GM18907 (cell line): Measurements from ENCODE around the gene CCDC85C.

Source experiments
- ATAC-seq: cut with Tn5 transposase; IDR thresholded peaks from one replicate; pipeline ENCODE4 v1.9.1; 2021; ENCODE audit warnings: mild to moderate bottlenecking, moderate library complexity; ENCODE audit not compliant: unreplicated experiment

The CCDC85C gene

GRCh38 chr14:99562856-99563748 is 40.9 kb downstream of the CCDC85C start:
- no peak for ATAC-seq

DNA sequence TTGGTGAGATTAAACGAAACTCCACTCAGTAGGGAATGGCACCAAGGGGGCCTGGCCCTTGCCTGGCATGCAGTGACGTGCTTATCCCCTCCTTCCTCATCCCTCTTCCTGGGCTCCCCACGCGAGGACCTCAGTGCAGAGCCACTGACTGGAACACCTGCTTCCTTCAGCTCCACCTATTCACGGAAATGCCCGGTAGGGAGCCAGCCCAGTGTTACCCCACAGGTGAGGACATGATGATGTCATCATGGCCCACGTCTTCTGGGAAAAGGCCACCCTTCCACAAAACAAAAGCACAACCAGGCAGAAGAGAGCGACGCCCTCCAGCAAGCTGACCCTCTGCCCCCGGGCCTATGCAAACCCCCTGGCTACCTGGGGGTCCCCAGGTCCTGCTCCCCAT is 42.1 kb downstream of the CCDC85C start:
- ATAC-seq: no peak

DNA sequence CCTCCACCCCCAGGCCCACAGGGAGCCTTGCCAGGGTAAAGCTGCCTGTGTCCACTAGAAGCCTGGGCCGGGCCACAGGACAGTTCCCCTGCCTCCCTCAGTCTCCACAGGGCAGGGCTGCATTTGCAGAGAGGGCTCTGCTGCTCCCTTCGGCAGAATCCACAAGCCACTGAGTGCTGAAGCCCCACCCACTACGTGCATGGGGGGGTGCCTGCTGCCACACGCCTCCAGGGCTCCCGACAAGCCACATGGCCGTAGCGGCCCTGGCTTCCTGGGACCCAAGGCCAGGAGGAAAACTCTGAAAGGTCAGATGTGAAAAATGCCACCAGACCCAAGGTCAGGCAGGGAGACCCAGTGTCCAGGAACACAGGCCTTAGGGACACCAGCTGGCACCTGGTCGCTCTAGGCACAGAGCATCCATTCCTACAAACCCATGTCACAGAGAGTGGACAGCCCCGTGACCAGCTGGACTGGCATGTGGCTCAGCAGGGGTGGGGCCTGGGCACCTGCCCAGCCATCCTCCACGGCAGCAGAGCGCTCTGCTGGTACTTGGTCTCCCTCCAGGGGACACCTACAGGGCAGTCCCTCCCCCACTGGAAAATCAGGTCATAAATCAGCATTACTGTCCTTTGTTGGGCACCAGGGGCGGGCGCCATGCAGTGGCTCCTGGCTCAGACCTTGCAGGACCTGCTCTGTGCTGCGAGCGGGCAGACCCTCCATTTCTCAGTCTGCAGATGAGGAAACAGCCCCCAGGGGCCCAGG is 42.9 kb downstream of the CCDC85C start:
- ATAC-seq: no peak

- no peak for ATAC-seq
Observed at GRCh38 chr14:99560403-99560802, 43.6 kb downstream of the CCDC85C start.

- no peak for ATAC-seq
Observed at GRCh38 chr14:99559286-99559990, 44.6 kb downstream of the CCDC85C start.

DNA sequence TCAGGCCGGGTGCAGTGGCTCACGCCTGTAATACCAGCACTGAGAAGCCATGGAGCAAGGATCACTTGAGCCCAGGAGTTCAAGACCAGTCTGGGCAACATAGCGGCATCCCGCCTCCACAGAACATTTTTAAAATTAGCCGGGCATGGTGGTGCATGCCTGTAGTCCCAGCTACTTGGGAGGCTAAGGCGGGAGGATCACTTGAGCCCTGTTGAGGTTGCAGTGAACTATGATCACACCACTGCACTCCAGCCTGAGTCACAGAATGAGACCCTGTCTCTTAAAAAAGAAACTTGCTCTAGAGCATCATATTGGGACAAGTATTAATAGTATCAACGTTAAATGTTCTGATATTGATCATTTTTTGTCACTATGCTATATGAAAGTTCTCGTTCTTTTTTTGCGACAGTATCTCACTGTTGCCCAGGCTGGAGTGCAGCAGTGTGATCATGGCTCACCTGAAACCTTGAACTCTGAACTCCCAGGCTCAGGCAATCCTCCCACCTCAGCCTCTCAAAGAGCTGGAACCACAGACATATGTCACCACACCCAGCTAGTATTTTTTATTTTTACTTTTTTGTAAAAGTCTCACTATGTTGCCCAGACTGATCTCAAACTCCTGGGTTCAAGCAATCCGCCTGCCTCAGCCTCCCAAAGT is 47.7 kb downstream of the CCDC85C start:
- ATAC-seq: no peak

GRCh38 chr14:99554757-99555531 is 49.1 kb downstream of the CCDC85C start:
- no peak for ATAC-seq

- ATAC-seq: no peak
Observed at GRCh38 chr14:99554184-99554583, 49.8 kb downstream of the CCDC85C start.

DNA sequence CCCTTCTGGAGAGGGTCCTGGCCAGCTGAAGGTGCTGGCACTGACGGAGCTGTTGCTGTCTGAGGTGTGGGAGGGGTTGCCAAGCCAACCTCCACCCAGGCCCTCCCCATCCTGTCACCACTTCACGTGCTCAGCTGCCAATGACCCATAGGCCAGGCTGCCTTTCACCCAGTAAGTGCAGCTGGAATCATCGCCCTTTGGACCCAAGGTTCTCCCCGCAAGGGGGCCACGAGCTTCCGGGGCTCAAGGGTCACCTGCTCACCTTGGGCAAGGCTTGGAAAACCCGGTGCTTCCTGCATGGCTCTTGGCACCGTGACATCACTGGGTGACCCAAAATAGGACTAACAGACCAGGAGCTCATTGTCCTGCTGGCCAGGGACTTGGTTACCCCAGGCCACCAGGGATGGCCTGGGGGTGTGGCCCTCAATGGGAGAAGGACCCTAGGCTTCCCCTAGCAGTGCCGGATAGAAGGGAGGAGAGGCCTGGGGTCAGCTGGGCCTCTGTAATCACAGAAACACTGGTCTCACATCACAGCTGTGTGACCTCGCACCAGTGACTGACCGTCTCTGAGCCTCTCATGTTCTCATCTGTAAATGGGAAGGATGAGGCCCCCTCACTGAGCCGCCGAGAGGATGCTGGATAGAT is 51.3 kb downstream of the CCDC85C start:
- ATAC-seq: no peak

GRCh38 chr14:99552021-99552553 is 51.9 kb downstream of the CCDC85C start:
- no peak for ATAC-seq

DNA sequence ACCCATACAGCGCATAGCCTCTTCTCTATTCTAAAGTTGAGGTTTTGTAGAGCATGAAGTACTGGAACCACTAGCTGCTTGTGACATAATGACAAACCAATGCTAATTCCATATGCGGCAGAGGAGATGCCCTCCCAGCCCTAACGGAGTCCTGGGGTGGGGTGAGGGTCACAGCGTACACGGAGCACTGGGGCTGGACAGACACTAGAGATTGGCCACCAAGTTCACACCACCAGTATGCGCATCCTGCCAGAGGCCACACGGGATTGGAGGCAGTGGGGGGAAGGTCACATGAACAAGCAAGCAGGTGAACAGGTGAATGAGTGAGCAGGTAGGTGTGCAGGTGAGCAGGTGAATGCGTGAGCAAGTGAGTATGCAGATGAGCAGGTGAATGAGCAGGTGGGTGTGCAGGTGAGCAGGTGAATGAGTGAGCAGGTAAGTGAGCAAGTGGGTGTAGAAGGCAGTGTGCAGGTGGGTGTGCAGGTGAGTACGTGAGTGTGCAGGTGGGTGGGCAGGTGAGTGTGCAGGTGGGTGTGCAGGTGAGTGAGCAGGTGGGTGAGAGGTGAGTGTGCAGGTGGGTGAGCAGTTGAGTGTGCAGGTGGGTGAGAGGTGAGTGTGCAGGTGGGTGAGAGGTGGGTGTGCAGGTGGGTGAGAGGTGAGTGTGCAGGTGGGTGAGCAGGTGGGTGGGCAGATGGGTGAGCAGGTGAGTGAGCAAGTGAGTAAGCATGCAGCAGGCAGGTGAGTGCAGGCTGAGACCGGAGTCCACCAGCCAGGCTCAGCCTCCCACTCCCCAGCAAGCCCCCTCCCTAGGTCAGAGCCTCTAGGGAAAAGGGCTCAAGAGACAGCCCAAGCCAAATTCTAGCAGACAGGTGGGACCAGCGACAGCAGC is 52.7 kb downstream of the CCDC85C start:
- ATAC-seq: no peak

DNA sequence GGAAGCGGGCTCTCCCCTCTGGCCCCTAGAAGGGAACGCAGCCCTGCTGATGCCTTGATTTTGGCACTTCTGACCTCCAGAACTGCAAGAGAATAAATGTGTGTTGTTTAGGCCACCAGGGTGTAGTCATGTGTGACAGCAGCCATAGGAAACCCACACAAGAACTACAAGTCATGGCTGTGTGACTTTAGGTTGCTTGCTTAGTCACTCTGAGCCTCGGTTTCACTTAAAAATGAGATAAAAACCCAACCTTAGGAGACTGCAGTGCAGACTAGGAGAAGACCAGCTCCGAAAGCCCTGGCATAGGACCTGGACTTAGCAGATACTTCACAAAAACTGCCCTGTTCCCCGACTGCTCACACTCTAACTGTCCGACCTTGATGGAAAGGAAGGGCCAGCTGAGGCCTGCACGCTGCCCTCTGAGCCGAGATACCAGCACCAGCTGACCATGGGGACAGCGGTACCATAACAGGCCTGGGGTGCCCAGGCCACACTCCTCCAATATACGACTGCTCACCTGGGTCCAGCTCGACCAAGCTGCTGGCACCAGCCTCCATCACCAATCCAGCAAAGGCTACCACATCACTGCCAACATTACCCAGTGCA is 53.5 kb downstream of the CCDC85C start:
- no peak for ATAC-seq

DNA sequence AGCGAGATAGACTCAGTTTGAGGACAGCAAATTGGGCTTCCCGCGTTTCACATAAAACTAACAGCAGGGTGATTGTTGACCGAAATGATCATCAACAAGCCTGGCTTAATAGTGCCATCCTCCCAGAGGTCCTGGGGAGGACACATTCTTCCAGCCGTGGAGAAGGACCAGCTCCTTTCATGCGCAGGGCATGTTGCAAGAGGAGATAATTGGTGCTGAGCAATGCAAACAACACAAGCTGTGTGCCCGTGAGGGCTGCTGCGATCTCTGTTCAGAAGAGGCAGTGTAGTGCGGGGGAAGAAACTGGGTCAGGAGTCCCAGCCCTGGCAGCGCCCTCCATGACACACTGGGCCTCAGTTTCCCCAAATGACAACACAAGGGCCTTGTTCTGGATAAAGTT is 54.3 kb downstream of the CCDC85C start:
- ATAC-seq: no peak

GRCh38 chr14:99548871-99549515 is 55.0 kb downstream of the CCDC85C start:
- ATAC-seq: no peak

GRCh38 chr14:99548255-99548654 is 55.8 kb downstream of the CCDC85C start:
- ATAC-seq: no peak

DNA sequence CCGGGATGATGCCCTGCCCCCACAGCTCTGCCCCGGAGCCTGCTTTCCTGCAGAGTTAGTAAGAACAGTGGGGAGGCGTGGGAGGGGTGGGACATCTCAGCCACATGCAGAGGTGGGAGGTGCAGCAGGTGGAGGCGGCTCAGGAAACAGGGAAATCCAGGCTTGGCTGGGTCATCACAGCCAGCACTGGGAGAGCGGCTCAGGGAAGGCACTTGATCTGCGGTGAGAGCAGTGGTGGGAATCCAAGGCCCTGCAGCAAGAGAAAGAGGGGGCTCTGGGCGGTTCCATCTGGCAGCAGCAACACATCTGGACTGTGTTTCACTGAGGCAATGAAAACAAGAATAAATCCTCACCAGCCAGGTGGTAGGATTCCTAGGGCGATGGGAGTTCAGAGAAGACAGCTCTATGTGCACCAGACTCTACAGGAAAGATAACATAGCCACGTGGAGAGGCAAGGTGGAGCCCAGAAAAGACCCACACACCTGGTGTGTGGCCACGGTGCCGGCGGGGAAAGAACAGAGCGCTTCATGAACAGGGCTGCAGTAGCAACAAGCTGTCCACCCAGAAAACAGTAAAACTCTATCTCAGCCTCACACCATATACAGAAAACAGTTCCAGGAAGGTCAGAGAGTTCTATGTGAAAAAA is 57.6 kb downstream of the CCDC85C start:
- no peak for ATAC-seq

DNA sequence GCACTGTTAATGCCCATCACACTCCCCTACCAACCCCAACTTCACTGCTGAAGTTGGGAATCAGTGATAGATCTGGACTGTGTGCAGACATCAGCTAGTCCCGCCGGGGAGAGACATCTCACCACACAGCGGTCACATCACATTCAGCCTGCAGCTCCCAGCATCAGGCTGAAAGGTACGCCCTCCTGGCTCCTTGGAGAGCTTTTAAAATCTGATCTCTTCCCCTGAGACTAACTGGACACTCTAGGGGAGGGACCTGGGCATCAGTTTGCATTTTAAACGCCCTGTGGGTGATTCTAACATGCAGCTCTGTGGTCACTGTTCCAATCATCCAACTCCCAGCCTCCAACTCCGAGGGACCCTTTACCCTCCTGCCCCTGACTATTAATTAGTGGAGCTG is 58.4 kb downstream of the CCDC85C start:
- no peak for ATAC-seq
